B cell (primary cell): ENCODE data around the gene PRODH. TPM values are rescaled to one million over a fixed set of nuclear protein-coding genes. Genes with fewer than 3 reads are reported as not detected.
"Not testable (repeated sequence)": the region's sequence is repeated elsewhere in the genome, so short reads cannot be mapped to it uniquely, and the experiment has no call there.

Experiments used
- ATAC-seq: fragments of 200-7000 bp; cut with Tn5 transposase; one replicate; pipeline ENCODE4 v1.10.0; 2021; ENCODE audit warnings: low read depth, mild to moderate bottlenecking, moderate number of reproducible peaks, moderate library complexity
- CTCF ChIA-PET: fragments of 350-600 bp; sonication (Branson Sonifier 250); formaldehyde crosslinking; loops from one replicate; lab custom pipeline; 2021; ENCODE audit warnings: antibody characterized with exemption, inconsistent platforms; lab: Charles Lee
- POLR2A ChIA-PET: fragments of 350-600 bp; sonication (Branson Sonifier 250); formaldehyde crosslinking; loops from one replicate; lab custom pipeline; 2021; ENCODE audit warnings: antibody characterized with exemption; lab: Charles Lee
- DNase-seq: peaks from one replicate; pipeline ENCODE4 v3.0.0; 2013
- H2AFZ ChIP-seq: 2 replicates; pipeline ENCODE4 v1.6.1; 2012; ENCODE audit warnings: mild to moderate bottlenecking, low read depth, low read length; ENCODE audit not compliant: insufficient read depth, poor library complexity, severe bottlenecking
- H3K27ac ChIP-seq, 2 donors: 1 replicate in 1 of 2; 2 replicates in 1 of 2; pipeline ENCODE4 v1.5.1; 2012 to 2013; ENCODE audit warnings: low read length in 2 of 2, mild to moderate bottlenecking in 2 of 2, moderate library complexity in 1 of 2
- H3K27me3 ChIP-seq, 4 experiments: fragments of 200-600 bp in 1 of 4; sonication (generic) in 1 of 4; replicated peaks in 1 of 4; 1 replicate in 2 of 4; 2 replicates in 2 of 4; pipeline versions ENCODE4 v1.6.1 to v1.7.0; 2013 to 2016; ENCODE audit warnings: low read length in 3 of 4, mild to moderate bottlenecking in 2 of 4, mixed read lengths in 1 of 4, moderate library complexity in 1 of 4; ENCODE audit not compliant: insufficient read depth in 4 of 4, control insufficient read depth in 3 of 4; ENCODE audit errors: control extremely low read depth in 1 of 4
- H3K36me3 ChIP-seq, 2 experiments: replicated peaks in 1 of 2; 1 replicate in 1 of 2; 2 replicates in 1 of 2; pipeline versions ENCODE4 v1.6.1 to v1.7.1; 2013; ENCODE audit warnings: low read length in 1 of 2; ENCODE audit not compliant: insufficient read depth in 2 of 2, control insufficient read depth in 1 of 2; ENCODE audit errors: control extremely low read depth in 1 of 2, extremely low read depth in 1 of 2
- H3K4me1 ChIP-seq, 2 donors: fragments of 200-600 bp in 1 of 2; sonication (generic) in 1 of 2; 1 replicate in 1 of 2; 2 replicates in 1 of 2; pipeline versions ENCODE4 v1.5.1 to v1.6.1; 2013 to 2017; ENCODE audit warnings: low read length in 2 of 2; ENCODE audit not compliant: control insufficient read depth in 2 of 2, insufficient read depth in 2 of 2
- H3K4me2 ChIP-seq: replicated peaks from 2 replicates; pipeline ENCODE3; 2012; ENCODE audit warnings: mild to moderate bottlenecking, low read depth, low read length; ENCODE audit not compliant: poor library complexity, severe bottlenecking
- H3K4me3 ChIP-seq, 5 experiments: fragments of 200-600 bp in 1 of 5; sonication (generic) in 1 of 5; 1 replicate in 3 of 5; 2 replicates in 2 of 5; pipeline versions ENCODE4 v1.5.1 to v1.7.0; 2011 to 2016; ENCODE audit warnings: low read length in 4 of 5, mild to moderate bottlenecking in 4 of 5, low read depth in 2 of 5, control low read depth in 1 of 5, moderate library complexity in 1 of 5; ENCODE audit not compliant: insufficient read depth in 1 of 5; ENCODE audit errors: control extremely low read depth in 1 of 5, extremely low read depth in 1 of 5
- H3K79me2 ChIP-seq: fragments of 200-600 bp; sonication (generic); one replicate; pipeline ENCODE4 v1.6.0; 2016; ENCODE audit warnings: low read length; ENCODE audit not compliant: control insufficient read depth, insufficient read depth
- H3K9ac ChIP-seq: fragments of 200-600 bp; sonication (generic); 2 replicates; pipeline ENCODE4 v1.6.1; 2017; ENCODE audit warnings: mild to moderate bottlenecking, low read length, moderate library complexity
- H3K9me3 ChIP-seq, 3 donors: one replicate each; pipeline versions ENCODE4 v1.6.1 to v1.7.1; 2013; ENCODE audit warnings: low read length in 2 of 3; ENCODE audit not compliant: control insufficient read depth in 2 of 3, insufficient read depth in 1 of 3; ENCODE audit errors: control extremely low read depth in 1 of 3
- H4K20me1 ChIP-seq: 2 replicates; pipeline ENCODE4 v1.6.0; 2012; ENCODE audit warnings: mild to moderate bottlenecking, low read length; ENCODE audit not compliant: insufficient read depth, control insufficient read depth, poor library complexity, severe bottlenecking
- H3K27ac Mint-ChIP-seq: one replicate; pipeline ENCODE4 v1.8.0; 2021; ENCODE audit warnings: mixed read lengths
- H3K27me3 Mint-ChIP-seq: one replicate; pipeline ENCODE4 v1.8.0; 2021; ENCODE audit warnings: mixed read lengths
- H3K4me1 Mint-ChIP-seq: one replicate; pipeline ENCODE4 v1.8.0; 2021; ENCODE audit warnings: mixed read lengths
- H3K4me3 Mint-ChIP-seq: one replicate; pipeline ENCODE4 v1.8.0; 2021; ENCODE audit warnings: mixed read lengths
- H3K9me3 Mint-ChIP-seq: one replicate; pipeline ENCODE4 v1.8.0; 2022; ENCODE audit warnings: mixed read lengths; ENCODE audit not compliant: insufficient read depth
- EZH2 ChIP-seq: IDR thresholded peaks from 2 replicates; pipeline ENCODE4 v1.6.1; 2012; ENCODE audit warnings: borderline replicate concordance, low read depth, mild to moderate bottlenecking, moderate library complexity, low read length; ENCODE audit not compliant: insufficient read depth, poor library complexity, severe bottlenecking
- WGBS: methylation state at CpG from one replicate; pipeline ENCODE4 v1.1.5; 2013; ENCODE audit warnings: missing lambda C conversion rate; ENCODE audit not compliant: insufficient coverage; 5-methylcytosine and 5-hydroxymethylcytosine counted together
- intact Hi-C: fragments of 100-400 bp; cut with micrococcal nuclease; formaldehyde crosslinking; loops from one replicate; pipeline ENCODE4 v1.10.0; 2022
- polyA plus RNA-seq: library from polyadenylated mRNA; depleted of rRNA; stranded (reverse); fragments of >200 nt; gene quantifications from 2 replicates; pipeline ENCODE4 v1.2.3, GENCODE V29; 2012
- total RNA-seq, 2 donors: library from RNA; stranded (reverse); fragments of 120-200 nt in 1 of 2; gene quantifications; 1 replicate in 1 of 2; 2 replicates in 1 of 2; pipeline versions ENCODE4 v1.2.3 to v1.2.4, GENCODE V29; 2013 to 2022
- TF ChIP-seq, protein P1 (sequence below): fragments of 200-600 bp; IDR thresholded peaks from one replicate; pipeline ENCODE4 v1.8.0; 2022; ENCODE audit warnings: antibody characterized with exemption, mild to moderate bottlenecking

Gene PRODH
- total and polyA plus RNA-seq, 2 donors (not counting 1 experiment from before 2014, with no cell fraction given), result not detected

DNA sequence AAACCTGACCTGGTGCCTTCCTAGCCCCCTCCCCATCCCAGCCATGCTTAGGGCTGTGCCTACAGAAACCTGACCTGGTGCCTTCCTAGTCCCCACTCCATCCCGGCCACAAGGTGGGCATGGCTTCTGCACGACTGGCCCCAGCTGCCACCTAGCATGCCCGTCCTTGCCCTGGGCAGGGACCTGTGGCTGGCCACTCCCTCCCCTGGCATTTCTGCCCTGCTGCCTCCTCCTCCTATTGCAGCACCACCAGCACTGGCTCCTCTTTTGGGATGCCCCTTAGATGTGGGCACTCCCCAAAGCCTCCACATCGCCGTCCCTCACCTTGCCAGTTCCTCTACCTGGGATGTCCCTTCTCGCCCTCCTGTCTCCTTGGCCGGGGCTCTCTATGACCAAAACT, 1.4 kb downstream of the PRODH start:
- POLR2A ChIA-PET, H3K4me1 Mint-ChIP-seq: not testable (repeated sequence)

DNA sequence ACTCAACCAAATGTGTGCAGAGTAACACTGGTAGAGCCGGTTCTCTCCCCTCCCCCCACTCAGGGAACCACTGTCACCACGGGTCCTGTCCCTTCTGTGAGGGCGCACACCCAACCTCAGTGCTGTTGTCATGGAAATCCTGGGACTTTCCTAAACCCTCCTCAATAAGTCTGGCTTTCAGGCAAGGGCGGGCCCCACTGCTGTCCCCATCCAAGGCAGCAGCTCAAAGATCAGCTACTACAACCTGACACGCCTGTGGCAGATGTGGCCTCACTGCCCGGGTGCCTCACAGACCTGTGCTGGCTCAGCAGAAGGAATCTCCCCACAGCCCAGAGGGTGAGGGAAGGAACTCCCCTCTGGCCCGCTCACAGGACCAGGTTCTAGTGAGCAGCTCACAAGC, 2.2 kb downstream of the PRODH start:
- DNase-seq, result no peak
- TF ChIP-seq, protein P1, sequence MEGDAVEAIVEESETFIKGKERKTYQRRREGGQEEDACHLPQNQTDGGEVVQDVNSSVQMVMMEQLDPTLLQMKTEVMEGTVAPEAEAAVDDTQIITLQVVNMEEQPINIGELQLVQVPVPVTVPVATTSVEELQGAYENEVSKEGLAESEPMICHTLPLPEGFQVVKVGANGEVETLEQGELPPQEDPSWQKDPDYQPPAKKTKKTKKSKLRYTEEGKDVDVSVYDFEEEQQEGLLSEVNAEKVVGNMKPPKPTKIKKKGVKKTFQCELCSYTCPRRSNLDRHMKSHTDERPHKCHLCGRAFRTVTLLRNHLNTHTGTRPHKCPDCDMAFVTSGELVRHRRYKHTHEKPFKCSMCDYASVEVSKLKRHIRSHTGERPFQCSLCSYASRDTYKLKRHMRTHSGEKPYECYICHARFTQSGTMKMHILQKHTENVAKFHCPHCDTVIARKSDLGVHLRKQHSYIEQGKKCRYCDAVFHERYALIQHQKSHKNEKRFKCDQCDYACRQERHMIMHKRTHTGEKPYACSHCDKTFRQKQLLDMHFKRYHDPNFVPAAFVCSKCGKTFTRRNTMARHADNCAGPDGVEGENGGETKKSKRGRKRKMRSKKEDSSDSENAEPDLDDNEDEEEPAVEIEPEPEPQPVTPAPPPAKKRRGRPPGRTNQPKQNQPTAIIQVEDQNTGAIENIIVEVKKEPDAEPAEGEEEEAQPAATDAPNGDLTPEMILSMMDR, result no peak
- TF ChIP-seq EZH2, result no peak
- Mint-ChIP-seq H3K9me3 (no peaks in the 10 kb centered on the region), H3K4me1 (no peaks in the 10 kb centered on the region), H3K27me3 (no peaks in the 10 kb centered on the region), H3K4me3 (no peak overlapping the region), H3K27ac (no peak overlapping the region)
- H3K9me3 ChIP-seq, result no peaks in the 10 kb centered on the region
- intact Hi-C loops, result no loop called here
- no peaks in the 10 kb centered on the region for H3K27me3 ChIP-seq
- H3K4me1 ChIP-seq, result no peaks in the 10 kb centered on the region
- POLR2A ChIA-PET, result no interaction called here
- H3K79me2 ChIP-seq, result no peaks in the 10 kb centered on the region
- no peak overlapping the region for H3K9ac ChIP-seq
- no peak overlapping the region for H3K27ac ChIP-seq
- no peak overlapping the region for H2AFZ ChIP-seq
- no peak overlapping the region for H3K4me2 ChIP-seq
- H3K36me3 ChIP-seq, result no peaks in the 10 kb centered on the region
- H4K20me1 ChIP-seq, result no peaks in the 10 kb centered on the region
- no peak overlapping the region for H3K4me3 ChIP-seq
- no peak for ATAC-seq
- no CpG with 5 or more reads among the region's 7 CpGs for WGBS
- CTCF ChIA-PET, result no interaction called here

More for the DNA sequence above, 1.4 kb downstream of the PRODH start:
- H2AFZ ChIP-seq, H3K4me3 Mint-ChIP-seq, H3K27me3 Mint-ChIP-seq, H3K9me3 ChIP-seq, H3K79me2 ChIP-seq, DNase-seq, H3K27ac ChIP-seq, H3K4me3 ChIP-seq, H3K27ac Mint-ChIP-seq, intact Hi-C loops, H3K36me3 ChIP-seq, H3K9me3 Mint-ChIP-seq, H4K20me1 ChIP-seq, CTCF ChIA-PET, H3K27me3 ChIP-seq, ATAC-seq, H3K9ac ChIP-seq, H3K4me2 ChIP-seq, H3K4me1 ChIP-seq: not testable (repeated sequence)
- WGBS, result no CpG with 5 or more reads among the region's 7 CpGs
